Metanephros (tissue), 2 donors: ENCODE measurements around the gene PPBP. TPM values are rescaled to one million over a fixed set of nuclear protein-coding genes. Genes with fewer than 3 reads are reported as not detected.

Experiments
- small RNA-seq: library from RNA; depleted of rRNA; stranded (forward); fragments of <200 nt; gene quantifications from one replicate; pipeline ENCODE3, GENCODE V24; 2014; ENCODE audit warnings: low replicate concordance
- total RNA-seq: library from RNA; depleted of rRNA; stranded (reverse); fragments of >200 nt; gene quantifications from one replicate; pipeline ENCODE4 v1.2.3, GENCODE V29; 2014

The PPBP gene, protein sequence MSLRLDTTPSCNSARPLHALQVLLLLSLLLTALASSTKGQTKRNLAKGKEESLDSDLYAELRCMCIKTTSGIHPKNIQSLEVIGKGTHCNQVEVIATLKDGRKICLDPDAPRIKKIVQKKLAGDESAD
- 26.9 TPM for total RNA-seq

DNA sequence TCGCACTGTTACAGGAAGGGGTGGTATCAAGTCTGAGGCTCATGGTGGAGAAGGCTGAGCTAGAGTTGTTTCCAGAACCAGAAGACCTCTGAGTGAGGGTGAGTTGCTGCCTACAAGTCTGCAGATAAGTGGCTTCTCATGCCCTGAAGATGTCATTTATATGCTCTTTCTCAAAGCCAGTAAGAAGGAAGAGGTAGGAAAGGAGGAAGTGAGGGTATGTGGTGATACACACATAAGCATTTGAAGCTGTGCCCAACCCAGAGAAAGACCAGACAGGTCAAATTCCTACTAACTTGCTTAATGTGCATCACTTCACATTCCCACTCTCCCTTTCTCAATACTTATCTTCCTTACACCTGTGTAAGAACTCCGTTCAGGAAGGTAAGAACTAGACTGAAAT is at the start of gene PPBP:
TSS of gene PPBP (minus strand) at position 130 of the 400 bp plus-strand sequence. CDS start at position 43, 87 bp downstream.

DNA sequence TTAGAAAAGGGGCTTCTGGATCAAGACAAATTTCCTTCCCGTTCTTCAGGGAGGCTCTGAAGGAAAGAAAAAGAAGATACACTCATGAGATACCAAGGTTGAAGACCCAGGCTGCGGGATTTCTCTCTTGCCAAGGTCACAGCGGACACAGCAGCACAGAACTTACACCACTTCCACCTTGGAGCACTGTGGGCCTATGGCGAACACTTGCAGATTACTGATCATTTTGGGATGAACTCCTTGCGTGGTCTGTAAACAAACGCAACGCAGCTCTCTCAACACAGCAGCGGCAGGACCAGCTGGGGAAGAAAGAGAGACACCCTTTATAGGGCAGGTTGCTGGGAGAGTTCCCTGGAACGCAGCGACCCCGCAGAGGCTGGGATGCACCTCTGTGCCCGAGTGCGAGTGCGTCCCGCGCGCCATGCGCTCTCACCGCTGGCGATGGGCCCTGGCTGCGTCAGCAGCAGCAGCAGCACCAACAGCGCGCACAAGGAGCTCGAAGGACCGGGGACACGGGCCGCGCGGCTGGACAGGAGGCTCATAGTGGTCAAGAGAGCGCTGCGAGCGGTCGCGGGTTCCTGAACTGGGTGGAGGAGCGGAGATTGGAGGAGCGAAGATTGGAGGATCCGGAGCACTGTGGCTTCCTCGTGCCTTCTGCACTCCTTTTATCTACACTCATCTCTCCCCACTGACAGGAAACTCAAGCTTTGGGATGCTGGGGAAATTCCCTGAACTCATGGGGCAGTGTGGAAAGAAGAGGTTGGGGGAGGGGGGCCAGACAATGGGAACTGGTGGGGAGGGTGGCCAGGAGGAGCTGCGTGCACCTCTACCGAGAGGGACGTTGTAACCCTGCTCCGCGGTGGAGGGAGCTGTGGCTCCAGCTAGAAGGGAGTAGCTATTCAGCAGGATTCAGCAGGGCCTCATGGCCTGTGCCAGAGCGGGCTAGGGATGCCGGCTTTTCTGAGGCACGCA is 10.3 kb upstream of the PPBP start, which contains the start of gene CXCL5:
TSS of gene CXCL5 (minus strand) at position 638 of the 972 bp plus-strand sequence. CDS start at position 542, 96 bp downstream.

Small RNA genes lying within 50 kb of the gene (small RNA-seq; reads per million reads assigned to genes)
- not detected for gene RN7SL218P

Other genes starting within 250 kb of the PPBP start
- gene CXCL8, start 247.6 kb downstream of the PPBP start, total RNA-seq, result 6.0 TPM
- gene CXCL6, start 151.5 kb downstream of the PPBP start, total RNA-seq, result 1.2 TPM
- not detected for gene PF4V1, start 134.9 kb downstream of the PPBP start, total RNA-seq
- gene CXCL1, start 118.8 kb downstream of the PPBP start, total RNA-seq, result 5.9 TPM
- 6.8 TPM for gene PF4, start 6.2 kb downstream of the PPBP start, total RNA-seq
- 0.12 TPM for gene CXCL5, start 10.5 kb upstream of the PPBP start, total RNA-seq
- 2.6 TPM for gene CXCL3, start 50.5 kb upstream of the PPBP start, total RNA-seq
- 13.4 TPM for gene CXCL2, start 111.0 kb upstream of the PPBP start, total RNA-seq
- gene MTHFD2L, start 169.9 kb upstream of the PPBP start, total RNA-seq, result 25.3 TPM